HG02678 (cell line): ENCODE results near the gene C6orf132.

Source experiments
- ATAC-seq: cut with Tn5 transposase; IDR thresholded peaks from one replicate; pipeline ENCODE4 v1.9.1; 2021; ENCODE audit warnings: mild to moderate bottlenecking, moderate library complexity; ENCODE audit not compliant: unreplicated experiment

The C6orf132 gene

DNA sequence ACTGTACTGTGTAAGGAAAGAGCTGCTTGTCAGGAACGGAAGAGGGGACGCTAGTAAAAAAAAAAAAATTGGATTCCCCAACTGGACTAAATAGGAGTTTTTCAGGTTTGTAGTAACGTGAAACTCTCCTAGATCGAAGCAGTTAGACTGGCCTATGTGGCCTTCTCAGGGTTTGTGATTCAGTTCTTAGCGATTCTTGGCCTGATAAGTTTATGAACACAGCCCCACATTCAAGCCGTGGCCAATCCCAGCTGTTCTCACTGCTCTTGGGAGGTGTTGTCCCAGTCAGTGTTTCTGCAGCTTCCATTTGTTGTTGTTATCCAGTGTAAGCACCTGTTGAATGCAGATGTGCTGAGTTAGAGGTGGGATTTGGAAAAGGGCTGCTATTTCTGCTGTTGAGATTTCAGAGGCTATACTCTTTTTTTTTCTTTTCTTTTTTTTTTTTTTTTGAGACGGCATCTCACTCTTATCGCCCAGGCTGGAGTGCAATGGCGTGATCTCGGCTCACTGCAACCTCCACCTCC, 62.4 kb downstream of the C6orf132 start:
- no peak for ATAC-seq

DNA sequence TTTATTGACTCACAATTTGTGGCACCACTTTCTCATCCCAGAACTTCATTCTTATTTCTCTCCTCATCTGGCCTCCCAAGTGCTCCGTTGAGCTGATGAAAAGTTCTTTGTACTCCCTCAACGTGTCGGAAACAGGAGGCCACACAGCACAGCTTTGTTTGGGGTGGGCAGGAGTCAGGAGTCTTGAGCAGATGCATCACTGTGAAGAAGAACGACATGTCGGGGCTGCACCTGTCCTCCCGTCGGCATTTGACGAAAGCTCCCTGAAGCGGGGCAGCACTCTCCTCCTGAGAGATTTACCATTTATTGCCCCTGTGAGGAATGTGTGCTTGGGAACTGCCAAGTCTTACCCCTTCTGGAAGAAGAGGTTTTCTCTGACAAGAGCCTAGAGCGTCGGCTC, 64.0 kb downstream of the C6orf132 start:
- ATAC-seq = no peak

DNA sequence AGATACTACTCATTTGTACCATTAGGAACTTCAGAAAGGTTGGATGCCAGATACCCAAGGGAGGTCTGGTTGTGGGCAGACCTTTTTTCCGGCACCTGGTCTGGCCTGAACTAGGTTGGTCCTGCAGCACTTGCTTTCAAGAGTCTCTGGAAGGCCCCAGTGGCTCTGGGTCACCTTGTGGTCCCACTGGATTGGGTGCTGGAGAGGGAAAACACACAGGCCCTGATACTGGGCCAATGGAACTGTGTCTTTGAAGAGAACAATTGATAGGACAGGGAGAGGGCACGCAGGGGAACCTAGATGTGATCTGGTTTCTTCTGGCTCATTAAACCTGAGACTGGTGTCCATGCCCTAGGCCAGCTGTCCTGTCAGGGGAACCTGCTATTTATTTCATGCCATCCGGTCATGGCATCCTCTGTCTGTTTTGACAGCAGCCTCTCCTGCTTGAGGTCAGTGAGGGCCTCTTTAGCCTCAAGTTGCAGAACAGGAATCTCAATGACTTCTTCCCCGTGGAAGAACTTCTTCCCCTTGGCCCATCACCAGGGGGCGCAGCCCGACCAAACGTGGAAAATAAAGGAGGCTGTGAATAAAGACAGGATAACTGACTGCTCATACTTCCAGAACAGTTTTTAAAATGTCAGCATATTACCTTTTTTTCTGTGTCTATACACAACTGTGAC, 67.1 kb downstream of the C6orf132 start:
- ATAC-seq = no peak

DNA sequence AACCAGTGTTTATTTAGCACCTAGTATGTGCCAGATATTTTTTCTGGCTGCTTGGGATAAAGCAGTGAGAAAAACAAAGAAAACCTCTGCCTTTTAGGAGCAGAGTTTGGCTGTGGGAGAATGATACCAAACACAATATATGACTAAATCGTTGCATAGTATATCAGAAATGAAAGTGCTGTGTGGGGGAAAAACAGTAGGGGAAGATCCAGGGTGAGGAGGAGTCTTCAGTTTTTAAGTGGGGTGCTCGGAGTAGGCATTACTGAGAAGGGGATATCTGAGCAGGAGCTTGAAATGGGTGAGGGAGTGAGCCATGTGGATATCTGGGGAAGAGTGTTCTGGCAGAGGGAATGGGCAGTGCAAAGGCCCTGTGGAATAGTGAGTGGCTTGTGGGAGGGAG, 69.1 kb downstream of the C6orf132 start:
- no peak for ATAC-seq

DNA sequence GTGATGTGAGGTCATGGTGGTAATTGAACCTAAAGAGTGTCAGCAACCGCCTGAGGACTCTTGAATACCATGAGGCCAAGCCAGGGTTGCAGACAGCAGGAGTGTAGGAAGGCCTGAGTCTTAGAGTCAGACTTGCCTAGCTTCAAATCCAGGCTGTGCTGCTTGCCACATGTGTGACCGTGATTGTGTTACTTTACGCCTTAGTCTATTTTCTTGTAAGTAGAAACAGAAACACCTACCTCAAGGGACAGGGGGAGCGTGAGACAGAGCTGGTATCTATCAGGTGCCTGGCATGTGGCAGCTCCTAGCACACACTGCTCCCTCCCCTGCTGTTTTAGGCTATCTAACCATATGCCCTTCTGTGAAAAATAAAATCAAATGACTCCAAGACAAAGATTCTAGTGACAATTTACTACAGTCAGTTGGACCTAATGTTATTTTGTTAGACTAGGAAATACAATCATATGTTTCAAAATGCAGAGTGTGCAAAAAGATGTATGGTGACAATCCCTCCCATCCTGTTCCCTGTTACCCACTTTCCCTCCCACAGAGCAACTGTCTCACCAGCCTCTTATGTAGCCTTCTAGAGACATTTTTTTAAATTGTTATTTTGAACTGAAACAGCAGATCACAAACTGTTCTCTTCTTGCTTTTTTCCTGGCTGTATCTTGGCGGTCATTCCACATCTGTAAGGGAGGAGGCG, 70.4 kb downstream of the C6orf132 start:
- no peak for ATAC-seq

DNA sequence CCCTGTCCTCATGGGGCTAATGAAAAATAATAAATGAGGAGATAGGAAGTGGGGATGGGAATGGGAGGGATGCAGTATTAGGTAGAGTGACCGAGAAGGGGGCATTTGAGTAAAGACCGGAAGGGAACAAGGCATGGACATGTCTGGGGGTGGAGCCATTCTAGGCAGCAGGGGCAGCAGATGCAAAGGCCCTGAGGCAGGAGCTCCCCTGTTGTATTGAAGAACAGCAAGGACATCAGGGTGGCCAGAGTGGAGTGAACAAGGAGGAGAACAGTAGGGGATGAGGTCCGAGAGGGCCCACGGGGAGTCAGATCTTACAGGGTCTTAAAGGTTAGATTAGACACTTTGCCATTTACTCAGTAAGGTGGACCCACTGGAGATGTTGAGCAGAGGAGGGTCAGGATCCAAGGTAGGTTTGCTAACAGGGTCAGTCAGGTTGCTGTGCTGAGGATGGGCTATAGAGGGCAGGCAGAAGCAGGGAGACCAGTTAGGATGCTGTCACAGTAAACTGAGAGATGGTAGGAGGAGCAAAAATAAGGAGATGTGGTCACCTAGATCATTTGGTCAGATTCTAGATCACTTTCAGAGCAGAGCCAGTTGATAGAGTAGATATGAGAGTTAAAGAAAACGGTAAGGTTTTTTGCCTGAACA, 73.4 kb downstream of the C6orf132 start:
- no peak for ATAC-seq

DNA sequence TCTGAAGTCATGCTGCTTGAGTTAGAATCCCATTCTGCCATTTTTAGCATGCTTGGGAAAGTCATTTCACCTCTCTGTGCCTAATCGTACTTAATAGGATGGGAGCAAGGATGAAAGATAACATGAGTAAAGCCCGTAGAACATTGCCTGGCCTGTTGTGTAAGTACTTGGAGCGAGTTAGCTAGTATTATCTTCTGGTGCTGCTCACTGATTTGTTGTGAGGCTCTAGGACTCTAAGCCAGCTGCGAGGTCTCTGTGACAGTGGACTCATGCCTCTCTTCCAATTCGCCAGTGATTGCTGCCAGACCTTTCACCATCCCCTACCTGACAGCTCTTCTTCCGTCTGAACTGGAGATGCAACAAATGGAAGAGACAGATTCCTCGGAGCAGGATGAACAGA, 74.2 kb downstream of the C6orf132 start:
- no peak for ATAC-seq

DNA sequence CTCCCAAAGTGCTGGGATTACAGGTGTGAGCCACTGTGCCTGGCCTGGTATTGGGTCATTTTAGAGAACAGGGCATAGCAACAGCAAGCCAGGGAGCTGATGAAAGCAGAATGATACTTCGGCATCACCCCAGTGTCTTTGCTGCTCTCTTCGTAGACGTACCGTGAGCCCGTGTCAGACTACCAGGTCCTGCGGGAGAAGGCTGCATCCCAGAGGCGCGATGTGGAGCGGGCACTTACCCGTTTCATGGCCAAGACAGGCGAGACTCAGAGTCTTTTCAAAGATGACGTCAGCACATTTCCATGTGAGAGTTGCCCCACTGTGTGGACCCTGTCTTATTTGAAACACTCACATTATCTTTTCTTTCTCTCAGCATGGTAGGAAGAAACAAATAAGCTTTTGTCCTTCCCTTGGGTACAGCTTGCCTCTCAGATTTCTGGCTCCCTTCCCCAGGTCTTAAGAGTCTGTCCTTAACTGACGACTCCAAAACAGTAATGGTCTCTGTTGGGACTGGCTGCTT, 76.2 kb downstream of the C6orf132 start:
- no peak for ATAC-seq

DNA sequence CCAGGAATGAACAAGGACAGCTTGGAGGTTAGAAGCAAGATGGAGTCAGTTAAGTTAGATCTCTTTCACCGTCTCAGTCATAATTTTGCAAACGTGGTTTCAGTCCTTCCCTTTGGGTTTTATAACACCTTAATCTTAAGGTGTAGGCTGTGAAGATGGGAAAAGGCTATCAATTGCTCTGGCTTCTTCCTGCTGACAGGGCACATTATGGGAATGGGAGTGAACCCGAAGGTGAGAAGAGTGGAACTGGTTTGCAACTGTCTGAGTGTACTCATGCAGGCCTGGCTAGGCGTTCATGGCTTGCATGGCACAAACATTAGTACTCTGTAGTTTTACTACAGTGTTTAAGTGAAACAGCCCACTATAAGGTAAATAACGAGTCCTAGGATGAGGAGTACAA, 82.7 kb downstream of the C6orf132 start:
- ATAC-seq = no peak

DNA sequence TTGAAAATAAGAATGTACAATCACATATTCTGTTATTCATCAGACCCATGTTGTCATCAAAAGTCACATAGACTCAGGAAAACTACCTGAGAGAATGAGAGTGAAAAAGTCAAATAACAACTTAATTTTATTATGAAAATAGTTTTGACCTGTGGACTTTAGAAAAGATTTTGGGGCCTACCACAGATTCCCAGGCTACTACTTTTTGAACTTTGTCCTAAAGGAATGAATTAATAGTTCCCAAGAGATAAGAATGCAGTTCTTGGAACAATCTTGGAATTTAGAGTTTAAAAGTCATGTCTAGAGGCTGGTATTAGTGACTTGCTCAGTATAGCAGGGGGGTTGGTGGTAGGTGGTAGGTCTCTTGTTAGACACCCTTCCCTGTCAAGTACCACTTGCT, 88.8 kb downstream of the C6orf132 start:
- ATAC-seq = no peak

DNA sequence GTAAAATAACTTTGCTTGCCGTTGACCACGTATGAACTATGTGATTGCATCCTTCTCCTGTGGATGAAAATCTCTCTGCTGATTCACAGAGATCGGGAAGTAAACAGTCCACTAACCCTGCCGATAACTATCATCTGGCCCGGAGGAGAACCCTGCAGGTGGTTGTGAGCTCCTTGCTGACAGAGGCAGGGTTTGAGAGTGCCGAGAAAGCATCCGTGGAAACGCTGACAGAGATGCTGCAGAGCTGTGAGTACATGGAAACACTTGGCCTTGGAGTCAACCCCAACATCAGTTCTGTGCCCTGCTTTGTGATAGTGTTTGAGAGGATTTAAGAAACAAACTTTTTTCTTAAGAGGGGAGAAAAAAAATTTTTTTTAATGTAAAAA, 91.2 kb downstream of the C6orf132 start:
- no peak for ATAC-seq
